Osteocyte (in vitro differentiated cells): ENCODE measurements around the gene HERC2. TPM values are rescaled to one million over a fixed set of nuclear protein-coding genes. Genes with fewer than 3 reads are reported as not detected.

Experiments
- DNase-seq: peaks from one replicate; pipeline ENCODE4 v3.0.0; 2021; ENCODE audit warnings: mixed read lengths; ENCODE audit not compliant: unreplicated experiment; ENCODE audit errors: extremely low spot score
- H3K27ac Mint-ChIP-seq: one replicate; pipeline ENCODE4 v1.8.0; 2021; ENCODE audit warnings: mild to moderate bottlenecking, mixed read lengths; ENCODE audit not compliant: unreplicated experiment
- H3K27me3 Mint-ChIP-seq: one replicate; pipeline ENCODE4 v1.8.0; 2021; ENCODE audit warnings: mixed read lengths; ENCODE audit not compliant: unreplicated experiment
- H3K36me3 Mint-ChIP-seq: one replicate; pipeline ENCODE4 v1.8.0; 2021; ENCODE audit warnings: mixed read lengths; ENCODE audit not compliant: unreplicated experiment
- H3K4me1 Mint-ChIP-seq: one replicate; pipeline ENCODE4 v1.8.0; 2021; ENCODE audit warnings: mixed read lengths; ENCODE audit not compliant: unreplicated experiment
- H3K4me3 Mint-ChIP-seq: one replicate; pipeline ENCODE4 v1.8.0; 2021; ENCODE audit warnings: mild to moderate bottlenecking, moderate library complexity, mixed read lengths; ENCODE audit not compliant: unreplicated experiment
- H3K9me3 Mint-ChIP-seq: one replicate; pipeline ENCODE4 v1.8.0; 2021; ENCODE audit warnings: mixed read lengths; ENCODE audit not compliant: unreplicated experiment
- total RNA-seq: library from RNA; stranded (reverse); gene quantifications from 2 replicates; pipeline ENCODE4 v1.2.1, GENCODE V29; 2021
- TF ChIP-seq, protein P1 (sequence below): fragments of 200-600 bp; sonication (generic); IDR thresholded peaks from 2 replicates; pipeline ENCODE4 v1.5.0; 2021; ENCODE audit warnings: antibody characterized with exemption, mild to moderate bottlenecking, moderate library complexity

The HERC2 gene
- total RNA-seq, 1 donor from 2014 or later = 89.2 TPM

DNA sequence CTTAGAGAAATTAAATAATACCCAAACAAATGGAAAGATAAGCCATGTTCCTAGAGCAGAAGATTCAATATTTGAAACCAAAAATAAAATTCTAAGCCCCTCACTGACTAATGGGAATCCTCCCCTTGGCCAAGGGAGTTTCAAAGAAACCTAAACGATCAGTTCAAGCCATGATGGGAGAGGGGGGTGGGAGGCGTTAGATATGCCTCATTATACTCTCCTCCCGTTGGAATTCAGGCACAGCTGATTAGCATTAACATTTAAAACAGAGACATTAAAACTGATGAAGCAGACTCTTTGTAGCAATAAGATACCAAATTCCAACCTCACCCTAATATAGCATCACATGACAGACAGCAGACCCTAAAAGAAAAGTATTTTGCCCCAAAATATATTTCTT lies 255.7 kb downstream of the HERC2 start:
- TF ChIP-seq, protein P1, sequence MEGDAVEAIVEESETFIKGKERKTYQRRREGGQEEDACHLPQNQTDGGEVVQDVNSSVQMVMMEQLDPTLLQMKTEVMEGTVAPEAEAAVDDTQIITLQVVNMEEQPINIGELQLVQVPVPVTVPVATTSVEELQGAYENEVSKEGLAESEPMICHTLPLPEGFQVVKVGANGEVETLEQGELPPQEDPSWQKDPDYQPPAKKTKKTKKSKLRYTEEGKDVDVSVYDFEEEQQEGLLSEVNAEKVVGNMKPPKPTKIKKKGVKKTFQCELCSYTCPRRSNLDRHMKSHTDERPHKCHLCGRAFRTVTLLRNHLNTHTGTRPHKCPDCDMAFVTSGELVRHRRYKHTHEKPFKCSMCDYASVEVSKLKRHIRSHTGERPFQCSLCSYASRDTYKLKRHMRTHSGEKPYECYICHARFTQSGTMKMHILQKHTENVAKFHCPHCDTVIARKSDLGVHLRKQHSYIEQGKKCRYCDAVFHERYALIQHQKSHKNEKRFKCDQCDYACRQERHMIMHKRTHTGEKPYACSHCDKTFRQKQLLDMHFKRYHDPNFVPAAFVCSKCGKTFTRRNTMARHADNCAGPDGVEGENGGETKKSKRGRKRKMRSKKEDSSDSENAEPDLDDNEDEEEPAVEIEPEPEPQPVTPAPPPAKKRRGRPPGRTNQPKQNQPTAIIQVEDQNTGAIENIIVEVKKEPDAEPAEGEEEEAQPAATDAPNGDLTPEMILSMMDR = no peak
- H3K27ac Mint-ChIP-seq = no peak overlapping the region
- peaks cover 13% of the 10 kb centered on the region for H3K9me3 Mint-ChIP-seq
- H3K4me3 Mint-ChIP-seq = no peak overlapping the region
- no peaks in the 10 kb centered on the region for H3K4me1 Mint-ChIP-seq
- no peak for DNase-seq
- H3K36me3 Mint-ChIP-seq = peaks cover 5% of the 10 kb centered on the region
- H3K27me3 Mint-ChIP-seq = peaks cover 30% of the 10 kb centered on the region

Other genes with a start within 250 kb of the HERC2 start
- 0.76 and 1.2 TPM in 2 replicates for gene OCA2, start 222.9 kb downstream of the HERC2 start, total RNA-seq
- not detected in 2 replicates for gene GOLGA6L24, start 35.9 kb upstream of the HERC2 start, total RNA-seq
- gene GOLGA8F, start 56.5 kb upstream of the HERC2 start, total RNA-seq = not detected in 2 replicates
- gene GOLGA8G, start 210.8 kb upstream of the HERC2 start, total RNA-seq = not detected in 2 replicates
- gene GOLGA6L25, start 231.4 kb upstream of the HERC2 start, total RNA-seq = not detected in 2 replicates